HG03565 (cell line): ENCODE results near the gene PCBP2.
A peak's percentile ranks its signal among the peaks of the same experiment; 100 is the strongest.
"Not testable (repeated sequence)": the region's sequence is repeated elsewhere in the genome, so short reads cannot be mapped to it uniquely, and the experiment has no call there.

ENCODE experiments used
- ATAC-seq: cut with Tn5 transposase; IDR thresholded peaks from one replicate; pipeline ENCODE4 v1.9.1; 2021; ENCODE audit warnings: mild to moderate bottlenecking, moderate library complexity; ENCODE audit not compliant: unreplicated experiment

PCBP2 gene

DNA sequence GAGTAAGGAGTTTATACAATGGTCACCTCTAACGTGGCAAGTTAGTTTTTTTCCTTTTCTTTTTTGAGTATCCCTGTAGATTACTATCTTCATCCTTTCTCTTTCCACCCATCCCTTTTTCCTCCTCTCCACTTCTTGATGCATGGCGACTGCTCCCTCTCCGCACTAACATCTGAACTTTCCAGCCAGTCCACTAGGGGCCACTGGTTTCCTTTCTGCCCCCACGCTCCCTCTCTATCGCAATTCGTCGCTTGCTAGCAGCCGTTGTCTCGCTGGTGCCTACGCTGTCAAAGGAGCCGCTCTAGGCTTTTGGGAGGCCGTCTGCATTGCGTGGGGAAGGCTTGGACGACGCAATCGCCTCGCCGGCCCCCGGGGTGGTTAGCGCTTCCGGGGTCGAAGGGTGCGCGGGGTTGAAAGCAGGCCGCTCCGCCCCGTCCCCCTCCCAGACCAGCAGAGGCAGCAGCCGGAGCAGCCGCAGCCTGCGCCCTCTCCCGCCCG is at the start of gene PCBP2:
Gene PCBP2, plus strand, starts transcription at position 442 of the 498 bp plus-strand sequence. CDS start 2,699 bp downstream, outside the sequence.
- peak; percentile 92 for ATAC-seq

DNA sequence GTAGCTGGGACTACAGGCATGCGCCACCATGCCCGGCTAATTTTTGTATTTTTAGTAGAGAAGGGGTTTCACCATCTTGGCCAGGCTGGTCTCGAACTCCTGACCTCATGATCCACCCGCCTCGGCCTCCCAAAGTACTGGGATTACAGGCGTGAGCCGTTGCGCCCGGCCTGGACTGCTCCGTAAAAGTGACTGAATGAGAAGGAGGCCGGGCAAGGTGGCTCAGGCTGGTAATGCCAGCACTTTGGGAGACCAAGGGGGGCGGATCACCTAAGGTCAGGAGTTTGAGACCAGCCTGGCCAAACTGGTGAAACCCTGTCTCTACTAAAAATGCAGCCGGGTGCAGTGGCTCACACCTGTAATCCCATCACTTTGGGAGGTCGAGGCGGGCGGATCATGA is 49.6 kb upstream of the PCBP2 start:
- ATAC-seq, result not testable (repeated sequence)

DNA sequence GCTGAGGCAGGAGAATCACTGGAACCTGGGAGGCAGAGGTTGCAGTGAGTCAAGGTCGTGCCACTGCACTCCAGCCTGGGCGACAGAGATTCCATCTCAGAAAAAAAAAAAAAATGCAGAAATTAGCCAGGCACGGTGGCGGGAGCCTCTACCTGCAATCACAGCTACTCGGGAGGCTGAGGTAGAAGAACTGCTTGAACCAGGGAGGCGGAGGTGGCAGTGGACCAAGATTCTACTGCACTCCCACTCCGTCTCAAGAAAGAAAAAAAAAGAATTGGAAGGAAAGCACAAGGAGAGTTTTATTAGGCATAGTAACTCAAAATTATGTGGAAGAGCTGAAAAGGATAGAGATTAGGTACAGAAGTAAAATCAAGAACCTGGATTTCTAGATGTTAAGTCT is 49.0 kb upstream of the PCBP2 start:
- ATAC-seq, result no peak

DNA sequence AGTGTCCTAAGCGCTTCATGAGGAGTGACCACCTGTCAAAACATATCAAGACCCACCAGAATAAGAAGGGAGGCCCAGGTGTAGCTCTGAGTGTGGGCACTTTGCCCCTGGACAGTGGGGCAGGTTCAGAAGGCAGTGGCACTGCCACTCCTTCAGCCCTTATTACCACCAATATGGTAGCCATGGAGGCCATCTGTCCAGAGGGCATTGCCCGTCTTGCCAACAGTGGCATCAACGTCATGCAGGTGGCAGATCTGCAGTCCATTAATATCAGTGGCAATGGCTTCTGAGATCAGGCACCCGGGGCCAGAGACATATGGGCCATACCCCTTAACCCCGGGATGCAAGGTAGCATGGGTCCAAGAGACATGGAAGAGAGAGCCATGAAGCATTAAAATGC is 41.0 kb upstream of the PCBP2 start:
- no peak for ATAC-seq

DNA sequence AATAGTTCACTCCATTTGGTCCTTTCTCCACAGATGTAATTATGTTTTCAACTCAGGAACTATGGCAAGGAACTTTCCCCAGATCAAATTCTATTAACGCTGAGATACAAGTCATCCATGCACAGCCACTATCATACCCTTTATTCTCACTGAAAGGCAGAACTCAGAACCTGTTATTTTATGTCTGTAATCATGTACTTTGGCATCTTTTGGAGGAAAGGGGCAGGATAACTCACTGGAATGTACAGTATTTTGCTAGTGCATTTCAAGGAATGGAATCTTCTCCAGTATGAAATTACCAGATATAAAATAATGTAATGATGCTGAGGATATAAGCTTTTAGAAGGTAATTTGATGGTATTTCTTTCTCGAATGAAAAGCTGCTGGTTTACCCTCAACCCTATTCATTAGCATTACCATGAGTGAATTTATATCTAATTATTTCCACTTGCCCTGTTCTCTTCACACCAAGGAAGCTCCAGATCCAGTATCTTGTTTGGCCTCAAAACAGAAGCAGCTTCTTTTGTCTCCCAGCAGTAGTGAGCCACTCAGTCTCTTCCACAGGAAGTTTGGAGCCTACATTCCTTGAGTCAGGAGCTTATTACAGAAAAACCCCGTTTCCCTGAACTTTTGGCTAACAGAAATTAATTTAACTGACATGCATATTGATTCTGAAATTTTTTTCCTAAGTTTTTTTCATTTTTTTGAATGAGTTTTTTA is 38.3 kb upstream of the PCBP2 start:
- ATAC-seq, result no peak

DNA sequence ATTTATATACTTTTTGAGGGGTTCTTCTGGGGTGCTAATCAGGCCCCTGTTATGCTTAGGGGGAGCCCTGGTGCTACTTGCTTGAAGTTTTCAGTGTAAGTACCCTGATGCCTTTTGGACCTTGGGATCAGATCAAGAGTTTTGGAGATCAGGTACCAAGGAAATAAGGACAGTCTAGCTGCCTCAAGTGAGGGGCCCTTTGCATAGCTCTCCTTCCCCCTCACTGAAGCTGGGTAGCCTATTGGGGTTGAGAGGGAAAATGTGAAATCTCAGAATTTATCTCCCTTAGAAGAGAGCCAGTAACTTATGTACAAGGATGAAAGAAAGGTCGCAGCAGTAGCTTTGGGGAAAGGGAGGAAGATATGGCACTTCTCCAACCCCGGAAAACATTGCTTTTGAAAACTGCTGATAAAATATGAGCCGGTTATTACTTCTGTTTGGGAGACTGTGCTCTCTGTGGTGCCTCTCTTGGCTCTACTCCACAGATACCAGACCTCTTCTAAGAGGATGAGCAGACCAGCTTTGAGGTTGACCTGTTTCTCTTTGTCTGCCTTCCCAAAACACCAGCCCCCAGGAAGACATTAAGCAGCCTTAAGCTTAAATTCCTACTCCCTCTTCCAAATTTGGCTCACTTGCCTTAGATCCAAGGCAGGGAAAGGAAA is 37.0 kb upstream of the PCBP2 start:
- ATAC-seq, result no peak

DNA sequence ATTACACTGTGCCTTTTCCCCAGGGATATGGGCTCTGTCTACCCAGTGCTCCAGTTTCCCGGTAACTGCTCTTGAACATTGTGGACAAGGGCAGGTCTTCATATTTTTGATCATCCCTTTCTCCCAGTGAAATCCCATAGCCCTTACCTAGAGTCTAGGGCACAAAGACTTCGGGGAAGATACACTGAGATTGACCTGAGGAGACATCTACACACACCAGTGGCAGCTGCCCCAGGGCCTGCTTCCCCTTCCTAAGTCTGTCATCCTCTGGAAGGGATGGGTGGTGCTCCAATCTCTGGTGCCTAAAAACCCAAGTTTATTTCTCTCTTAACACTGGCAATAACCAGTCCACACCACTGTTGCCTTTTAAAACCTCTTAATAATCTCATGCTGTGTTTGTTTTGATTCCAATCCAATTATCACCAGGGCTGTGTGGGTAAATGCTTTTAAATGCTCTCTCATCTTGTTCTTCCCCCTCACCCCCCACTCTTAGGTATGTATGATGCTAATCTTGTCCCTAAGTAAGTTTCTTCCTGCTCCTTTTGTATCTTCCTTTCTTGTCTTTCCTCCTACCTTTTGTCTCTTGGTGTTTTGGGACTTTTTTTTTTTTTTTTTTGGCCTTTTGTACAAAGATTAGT is 36.0 kb upstream of the PCBP2 start:
- not testable (repeated sequence) for ATAC-seq

DNA sequence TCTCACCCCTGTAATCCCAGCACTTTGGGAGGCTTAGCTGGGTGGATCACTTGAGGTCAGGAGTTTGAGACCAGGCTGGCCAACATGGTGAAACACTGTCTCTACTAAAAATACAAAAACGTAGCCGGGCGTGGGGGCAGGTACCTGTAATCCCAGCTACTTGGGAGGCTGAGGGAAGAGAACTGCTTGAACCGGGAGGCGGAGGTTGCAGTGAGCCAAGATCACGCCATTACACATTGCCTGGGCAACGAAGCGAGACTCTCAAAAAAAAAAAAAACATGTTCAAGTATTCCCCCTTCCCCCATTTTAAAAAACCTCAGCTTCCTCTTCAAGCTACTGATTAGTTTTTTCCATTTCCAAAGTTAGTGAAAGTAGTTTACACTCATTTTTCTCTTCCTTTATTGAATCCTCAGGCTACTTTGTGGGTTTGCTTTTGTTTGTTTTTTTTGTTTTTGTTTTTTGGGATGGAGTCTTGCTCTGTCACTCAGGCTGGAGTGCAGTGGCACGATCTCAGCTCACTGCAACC is 34.5 kb upstream of the PCBP2 start:
- ATAC-seq, result not testable (repeated sequence)

DNA sequence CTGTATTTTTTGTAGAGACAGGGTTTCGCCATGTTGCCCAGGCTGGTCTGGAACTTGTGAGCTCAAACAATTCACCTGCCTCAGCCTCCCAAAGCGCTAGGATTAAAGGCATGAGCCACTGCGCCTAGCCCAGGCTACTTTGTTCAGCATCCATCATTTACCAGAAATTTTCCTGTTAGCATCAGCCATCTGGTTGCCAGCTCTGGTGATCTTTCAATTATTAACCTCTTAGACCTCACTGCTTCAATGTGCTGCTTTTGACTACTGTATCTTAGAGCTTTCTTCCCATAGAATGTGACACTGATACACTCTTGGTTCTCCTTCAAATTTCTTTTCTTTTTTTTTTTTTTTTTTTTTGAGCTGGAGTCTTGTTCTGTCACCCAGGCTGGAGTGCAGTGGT is 33.7 kb upstream of the PCBP2 start:
- ATAC-seq, result no peak

DNA sequence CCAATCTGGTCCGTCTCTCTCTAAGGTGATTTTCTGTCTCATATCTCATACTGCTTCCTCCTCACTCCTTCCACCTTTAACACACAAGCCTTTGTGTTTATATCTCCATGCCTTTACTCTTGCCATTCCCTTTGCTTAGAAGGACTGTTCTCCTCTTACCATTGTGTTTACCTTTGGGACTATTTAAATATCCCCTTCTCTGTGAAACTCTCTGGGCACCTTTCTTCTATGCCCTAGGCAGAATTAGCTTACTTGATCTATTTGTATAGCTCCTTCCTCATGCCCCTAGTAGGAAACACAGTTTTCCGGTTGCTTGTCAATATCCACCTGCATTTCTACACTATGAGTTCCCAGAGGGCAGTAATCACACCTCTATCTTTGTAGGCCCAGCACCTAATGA is 32.1 kb upstream of the PCBP2 start:
- ATAC-seq, result no peak

DNA sequence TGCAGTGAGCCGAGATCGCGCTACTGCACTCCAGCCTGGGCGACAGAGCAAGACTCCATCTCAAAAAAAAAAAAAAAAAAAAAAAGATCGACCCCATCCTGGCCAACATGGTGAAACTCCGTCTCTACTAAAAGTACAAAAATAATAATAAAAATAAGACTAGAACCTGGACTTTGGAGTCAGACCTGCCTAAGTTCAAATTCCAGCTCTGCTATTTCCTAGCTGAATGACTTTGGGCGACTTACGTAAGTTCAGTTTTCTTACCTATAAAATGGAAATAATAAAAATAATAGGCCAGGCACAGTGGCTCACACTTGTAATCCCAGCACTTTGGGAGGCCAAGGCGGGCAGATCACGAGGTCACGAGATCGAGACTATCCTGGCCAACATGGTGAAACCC is 29.7 kb upstream of the PCBP2 start:
- not testable (repeated sequence) for ATAC-seq

DNA sequence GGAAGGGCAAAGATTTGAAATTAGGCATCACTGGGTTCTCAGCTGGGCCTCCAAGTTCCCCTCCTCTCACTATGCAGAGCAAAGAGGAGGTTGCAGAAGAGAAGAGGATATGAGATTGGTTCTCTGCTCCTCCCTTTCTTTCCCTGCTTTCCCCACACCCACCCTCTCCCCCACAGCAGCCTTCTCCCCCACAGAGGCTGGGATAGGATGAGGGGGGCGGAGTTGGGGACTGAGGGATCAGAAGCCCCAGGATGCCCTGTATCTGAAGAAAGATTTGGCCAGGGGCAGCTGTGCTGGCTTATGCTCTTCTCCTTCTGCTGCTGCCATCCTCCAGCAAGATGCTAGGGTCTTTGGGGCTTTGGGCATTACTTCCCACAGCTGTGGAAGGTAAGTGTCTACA is 28.3 kb upstream of the PCBP2 start, which contains the start of gene AMHR2:
Gene AMHR2, plus strand, starts transcription at position 259 of the 400 bp plus-strand sequence. Its CDS starts 80 bp downstream, at position 339.
- ATAC-seq, result no peak

DNA sequence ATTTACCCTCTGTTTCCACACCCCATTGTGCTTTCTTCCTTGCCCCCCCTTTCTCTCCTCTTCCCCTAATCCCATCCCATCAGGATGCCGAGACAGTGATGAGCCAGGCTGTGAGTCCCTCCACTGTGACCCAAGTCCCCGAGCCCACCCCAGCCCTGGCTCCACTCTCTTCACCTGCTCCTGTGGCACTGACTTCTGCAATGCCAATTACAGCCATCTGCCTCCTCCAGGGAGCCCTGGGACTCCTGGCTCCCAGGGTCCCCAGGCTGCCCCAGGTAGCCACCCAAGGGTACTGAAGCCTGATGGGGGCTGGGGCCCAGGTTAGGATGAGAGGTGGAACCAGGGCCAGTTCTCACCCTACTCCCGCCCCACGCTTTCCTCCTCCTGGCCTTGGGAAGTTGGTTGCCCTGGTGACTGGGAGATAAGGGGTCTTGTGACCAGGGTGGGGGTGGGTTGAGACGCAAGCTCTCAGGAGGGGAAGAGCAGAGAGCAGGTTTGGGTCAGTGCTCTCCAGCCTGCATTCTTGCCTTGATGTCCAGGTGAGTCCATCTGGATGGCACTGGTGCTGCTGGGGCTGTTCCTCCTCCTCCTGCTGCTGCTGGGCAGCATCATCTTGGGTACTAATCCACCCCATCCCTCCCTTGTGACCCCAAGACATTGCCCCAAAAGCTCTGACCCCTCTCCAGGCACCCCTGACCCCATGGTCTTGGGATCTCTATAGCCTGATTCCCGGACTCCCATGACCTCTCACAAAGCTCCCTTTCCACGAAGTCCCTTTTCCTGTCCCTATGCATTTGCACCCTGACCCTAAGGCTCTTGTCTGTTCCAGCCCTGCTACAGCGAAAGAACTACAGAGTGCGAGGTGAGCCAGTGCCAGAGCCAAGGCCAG is 27.0 kb upstream of the PCBP2 start:
- no peak for ATAC-seq

DNA sequence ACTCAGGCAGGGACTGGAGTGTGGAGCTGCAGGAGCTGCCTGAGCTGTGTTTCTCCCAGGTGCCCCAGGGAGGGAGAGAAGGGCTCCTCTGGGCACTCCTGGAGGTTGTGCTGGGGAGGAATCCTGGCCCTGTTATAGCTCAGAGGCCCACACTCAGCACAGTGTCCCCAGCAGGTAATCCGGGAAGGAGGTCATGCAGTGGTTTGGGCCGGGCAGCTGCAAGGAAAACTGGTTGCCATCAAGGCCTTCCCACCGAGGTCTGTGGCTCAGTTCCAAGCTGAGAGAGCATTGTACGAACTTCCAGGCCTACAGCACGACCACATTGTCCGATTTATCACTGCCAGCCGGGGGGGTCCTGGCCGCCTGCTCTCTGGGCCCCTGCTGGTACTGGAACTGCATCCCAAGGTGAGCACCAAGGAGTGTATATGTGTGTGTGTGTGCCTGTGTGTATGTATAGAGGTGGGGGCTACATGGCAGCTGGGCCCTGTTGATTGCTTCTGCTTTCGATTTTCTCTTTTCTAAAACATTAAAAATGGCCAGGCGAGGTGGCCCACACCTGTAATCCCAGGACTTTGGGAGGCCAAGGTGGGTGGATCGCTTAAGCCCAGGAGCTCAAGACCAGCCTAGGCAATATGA is 26.3 kb upstream of the PCBP2 start:
- ATAC-seq, result no peak

DNA sequence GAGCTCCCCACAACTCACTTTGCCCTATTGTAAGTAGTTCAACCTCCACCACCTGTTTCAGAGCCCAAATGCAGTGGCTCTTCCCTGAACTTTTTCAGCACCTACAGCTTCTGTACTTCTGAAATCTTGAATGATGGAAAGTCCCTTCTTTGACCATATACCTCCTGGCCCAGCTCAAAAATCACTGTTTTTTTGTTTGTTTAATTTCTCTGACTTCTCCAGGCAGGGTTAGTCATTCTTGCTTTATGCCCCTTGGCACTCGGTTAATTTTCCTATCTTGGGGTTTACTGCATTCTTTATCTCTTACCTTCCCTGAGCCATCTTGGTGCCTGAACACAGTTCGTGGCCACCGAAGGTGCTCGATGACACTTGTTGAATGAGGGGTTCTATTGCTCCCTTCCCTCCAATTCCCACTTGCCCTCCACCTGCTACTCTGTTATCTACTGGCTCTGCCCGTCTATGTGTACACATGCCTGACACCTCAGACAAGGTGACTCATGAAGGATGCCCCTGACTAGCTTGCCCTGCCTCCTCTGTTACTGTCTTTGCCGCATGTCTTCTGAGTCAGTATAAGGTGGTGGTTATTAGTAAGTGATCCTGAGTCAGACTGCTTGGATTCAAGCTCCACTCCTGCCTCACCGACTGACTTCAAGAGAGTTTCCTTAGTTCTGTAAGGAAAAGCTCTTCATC is 23.9 kb upstream of the PCBP2 start:
- no peak for ATAC-seq

DNA sequence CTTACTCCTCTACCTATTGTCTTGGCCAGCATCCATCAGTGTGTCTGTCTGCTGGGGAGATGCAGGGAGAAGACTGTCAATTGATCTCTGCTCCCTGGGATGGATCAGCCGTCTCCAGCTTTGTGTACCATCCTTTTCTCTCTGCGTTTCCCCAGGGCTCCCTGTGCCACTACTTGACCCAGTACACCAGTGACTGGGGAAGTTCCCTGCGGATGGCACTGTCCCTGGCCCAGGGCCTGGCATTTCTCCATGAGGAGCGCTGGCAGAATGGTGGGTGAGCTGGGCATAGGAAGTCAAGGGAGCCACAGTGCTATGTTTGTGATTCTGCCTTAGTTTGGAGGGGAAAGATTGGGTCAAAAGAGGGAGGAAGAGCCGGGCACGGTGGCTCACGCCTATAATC is 23.2 kb upstream of the PCBP2 start:
- ATAC-seq, result no peak

DNA sequence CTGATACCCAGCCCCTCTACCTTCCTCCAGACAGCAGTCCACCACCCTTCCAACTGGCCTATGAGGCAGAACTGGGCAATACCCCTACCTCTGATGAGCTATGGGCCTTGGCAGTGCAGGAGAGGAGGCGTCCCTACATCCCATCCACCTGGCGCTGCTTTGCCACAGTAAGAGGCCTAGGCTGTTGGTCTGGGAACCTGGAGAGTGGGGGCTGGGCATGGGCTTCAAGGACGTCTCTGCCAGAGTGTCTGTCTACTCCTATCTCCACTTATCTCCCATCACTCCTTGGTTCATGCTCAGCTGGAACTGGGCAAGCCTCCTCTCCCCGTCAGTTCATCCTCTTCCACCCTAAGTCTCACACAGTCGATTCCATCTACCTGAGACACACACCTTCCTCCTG is 21.8 kb upstream of the PCBP2 start:
- no peak for ATAC-seq

DNA sequence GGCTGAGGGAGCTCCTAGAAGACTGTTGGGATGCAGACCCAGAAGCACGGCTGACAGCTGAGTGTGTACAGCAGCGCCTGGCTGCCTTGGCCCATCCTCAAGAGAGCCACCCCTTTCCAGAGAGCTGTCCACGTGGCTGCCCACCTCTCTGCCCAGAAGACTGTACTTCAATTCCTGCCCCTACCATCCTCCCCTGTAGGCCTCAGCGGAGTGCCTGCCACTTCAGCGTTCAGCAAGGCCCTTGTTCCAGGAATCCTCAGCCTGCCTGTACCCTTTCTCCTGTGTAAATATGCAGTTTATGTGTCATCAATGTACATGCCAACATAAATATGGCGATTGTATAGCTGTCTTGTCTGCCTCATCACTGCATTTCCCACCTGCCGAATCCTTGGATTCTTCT is 20.7 kb upstream of the PCBP2 start:
- no peak for ATAC-seq

DNA sequence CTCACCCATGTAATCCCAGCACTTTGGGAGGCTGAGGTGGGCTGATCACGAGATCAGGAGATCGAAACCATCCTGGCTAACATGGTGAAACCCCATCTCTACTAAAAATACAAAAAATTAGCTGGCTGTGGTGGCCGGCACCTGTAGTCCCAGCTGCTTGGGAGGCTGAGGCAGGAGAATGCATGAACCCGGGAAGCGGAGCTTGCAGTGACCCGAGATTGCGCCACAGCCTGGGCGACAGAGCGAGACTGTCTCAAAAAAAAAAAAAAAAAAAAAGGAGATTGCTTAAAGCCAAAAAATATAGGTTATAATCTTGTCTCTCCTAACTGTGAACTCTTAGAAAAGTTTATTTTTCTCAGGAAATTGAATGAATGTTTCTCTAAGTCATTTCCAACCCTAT is 16.6 kb upstream of the PCBP2 start:
- ATAC-seq, result not testable (repeated sequence)
